ENCODE results near the gene SLC38A3.
"Not testable (repeated sequence)": the region's sequence is repeated elsewhere in the genome, so short reads cannot be mapped to it uniquely, and the experiment has no call there.

DNA sequence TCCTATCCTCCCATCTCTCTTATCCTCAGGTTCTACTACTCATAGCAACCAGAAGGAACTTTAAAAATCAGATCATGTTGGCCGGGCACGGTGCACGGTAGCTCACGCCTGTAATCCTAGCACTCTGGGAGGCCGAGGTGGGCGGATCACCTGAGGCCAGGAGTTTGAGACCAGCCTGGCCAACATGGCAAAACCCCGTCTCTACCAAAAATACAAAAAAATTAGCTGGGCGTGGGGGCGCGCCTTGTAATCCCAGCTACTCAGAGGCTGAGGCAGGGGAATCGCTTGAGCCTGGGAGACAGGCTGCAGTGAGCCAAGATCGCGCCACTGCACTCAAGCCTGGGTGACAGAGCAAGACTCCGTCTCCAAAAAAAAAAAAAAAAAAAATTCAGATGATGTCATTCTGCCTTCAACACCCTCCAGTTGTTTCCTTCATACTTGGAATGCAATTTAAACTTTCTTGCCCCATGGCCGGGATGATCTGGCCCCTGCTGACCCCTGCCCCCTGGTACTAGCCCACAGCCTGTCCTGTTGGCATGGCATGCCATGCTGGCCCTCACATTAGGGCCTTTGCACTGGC lies 23.2 kb downstream of the SLC38A3 start:
- TF ChIP-seq, protein P1, sequence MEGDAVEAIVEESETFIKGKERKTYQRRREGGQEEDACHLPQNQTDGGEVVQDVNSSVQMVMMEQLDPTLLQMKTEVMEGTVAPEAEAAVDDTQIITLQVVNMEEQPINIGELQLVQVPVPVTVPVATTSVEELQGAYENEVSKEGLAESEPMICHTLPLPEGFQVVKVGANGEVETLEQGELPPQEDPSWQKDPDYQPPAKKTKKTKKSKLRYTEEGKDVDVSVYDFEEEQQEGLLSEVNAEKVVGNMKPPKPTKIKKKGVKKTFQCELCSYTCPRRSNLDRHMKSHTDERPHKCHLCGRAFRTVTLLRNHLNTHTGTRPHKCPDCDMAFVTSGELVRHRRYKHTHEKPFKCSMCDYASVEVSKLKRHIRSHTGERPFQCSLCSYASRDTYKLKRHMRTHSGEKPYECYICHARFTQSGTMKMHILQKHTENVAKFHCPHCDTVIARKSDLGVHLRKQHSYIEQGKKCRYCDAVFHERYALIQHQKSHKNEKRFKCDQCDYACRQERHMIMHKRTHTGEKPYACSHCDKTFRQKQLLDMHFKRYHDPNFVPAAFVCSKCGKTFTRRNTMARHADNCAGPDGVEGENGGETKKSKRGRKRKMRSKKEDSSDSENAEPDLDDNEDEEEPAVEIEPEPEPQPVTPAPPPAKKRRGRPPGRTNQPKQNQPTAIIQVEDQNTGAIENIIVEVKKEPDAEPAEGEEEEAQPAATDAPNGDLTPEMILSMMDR (IDR thresholded peaks at IDR 0.05) = not testable (repeated sequence)
- TF ChIP-seq POLR2A (IDR thresholded peaks at IDR 0.05) = not testable (repeated sequence)
